Upper lobe of left lung (tissue), 4 donors: Measurements from ENCODE around the gene KIF13A.

Experiments used
- EP300 ChIP-seq, 4 donors: sonication (generic); formaldehyde crosslinking; IDR thresholded peaks; one replicate each; pipeline ENCODE4 v1.5.1; 2017; ENCODE audit warnings: antibody characterized with exemption in 4 of 4, control low read depth in 2 of 4
- POLR2A ChIP-seq, 4 donors: fragments of 450-650 bp; IDR thresholded peaks; one replicate each; pipeline ENCODE4 v1.5.1; 2016 to 2017; ENCODE audit warnings: antibody characterized with exemption in 4 of 4, mild to moderate bottlenecking in 2 of 4
- TF ChIP-seq, protein P1 (sequence below), 6 experiments: fragments of 450-650 bp in 4 of 6; fragments of 200-600 bp in 2 of 6; sonication (generic) in 2 of 6; IDR thresholded peaks; one replicate each; pipeline ENCODE4 v1.5.1; 2016 to 2019; ENCODE audit warnings: antibody characterized with exemption in 6 of 6

DNA sequence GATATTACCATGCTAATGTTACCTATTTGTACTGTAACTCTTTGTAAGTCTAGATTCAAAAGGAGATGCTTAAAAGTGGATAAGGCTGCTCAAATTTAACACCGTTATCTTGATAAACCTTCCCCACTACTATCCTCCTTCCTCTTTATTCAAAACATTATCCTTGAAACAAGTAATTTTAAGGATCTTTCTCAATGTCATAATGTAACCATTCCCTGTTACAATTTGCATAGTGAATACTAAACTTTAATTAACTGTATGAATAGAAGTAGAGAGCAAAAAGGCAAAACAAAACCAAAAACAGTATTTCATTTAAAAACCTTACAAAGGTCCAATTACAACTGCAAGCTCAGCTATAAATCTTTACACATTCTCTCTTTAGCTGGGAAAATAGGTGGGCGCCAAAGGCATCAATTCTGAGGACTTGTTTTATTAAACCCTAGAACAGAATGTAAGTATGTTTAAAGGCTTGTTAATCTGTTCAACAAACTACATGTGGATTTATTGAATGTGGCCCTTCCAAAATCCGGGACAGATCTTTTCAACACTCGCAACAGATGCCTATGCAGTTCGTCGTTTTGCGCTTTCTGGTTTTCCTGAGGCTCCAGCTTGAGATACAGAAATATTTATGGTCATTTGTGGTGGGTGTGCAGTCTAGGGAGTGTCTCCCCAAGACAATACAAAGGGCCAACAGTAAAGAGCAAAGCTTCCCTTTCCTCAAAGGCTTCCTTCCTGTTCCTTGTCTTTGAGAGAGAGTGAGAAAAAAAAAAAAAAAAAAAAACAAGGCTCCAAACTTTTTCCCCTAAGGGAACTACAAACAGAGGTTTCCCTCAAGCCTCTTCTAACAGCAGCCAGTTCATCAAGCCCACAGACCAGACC is 15.1 kb downstream of the KIF13A start:
- TF ChIP-seq, protein P1, sequence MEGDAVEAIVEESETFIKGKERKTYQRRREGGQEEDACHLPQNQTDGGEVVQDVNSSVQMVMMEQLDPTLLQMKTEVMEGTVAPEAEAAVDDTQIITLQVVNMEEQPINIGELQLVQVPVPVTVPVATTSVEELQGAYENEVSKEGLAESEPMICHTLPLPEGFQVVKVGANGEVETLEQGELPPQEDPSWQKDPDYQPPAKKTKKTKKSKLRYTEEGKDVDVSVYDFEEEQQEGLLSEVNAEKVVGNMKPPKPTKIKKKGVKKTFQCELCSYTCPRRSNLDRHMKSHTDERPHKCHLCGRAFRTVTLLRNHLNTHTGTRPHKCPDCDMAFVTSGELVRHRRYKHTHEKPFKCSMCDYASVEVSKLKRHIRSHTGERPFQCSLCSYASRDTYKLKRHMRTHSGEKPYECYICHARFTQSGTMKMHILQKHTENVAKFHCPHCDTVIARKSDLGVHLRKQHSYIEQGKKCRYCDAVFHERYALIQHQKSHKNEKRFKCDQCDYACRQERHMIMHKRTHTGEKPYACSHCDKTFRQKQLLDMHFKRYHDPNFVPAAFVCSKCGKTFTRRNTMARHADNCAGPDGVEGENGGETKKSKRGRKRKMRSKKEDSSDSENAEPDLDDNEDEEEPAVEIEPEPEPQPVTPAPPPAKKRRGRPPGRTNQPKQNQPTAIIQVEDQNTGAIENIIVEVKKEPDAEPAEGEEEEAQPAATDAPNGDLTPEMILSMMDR (IDR thresholded peaks at IDR 0.05): no peak
- TF ChIP-seq POLR2A (IDR thresholded peaks at IDR 0.05): no peak
- TF ChIP-seq EP300 (IDR thresholded peaks at IDR 0.05): no peak
